GM19351 (cell line): ENCODE measurements around the gene RSRC2.
"Not testable (repeated sequence)": the region's sequence is repeated elsewhere in the genome, so short reads cannot be mapped to it uniquely, and the experiment has no call there.

Experiments used
- ATAC-seq: cut with Tn5 transposase; IDR thresholded peaks from one replicate; pipeline ENCODE4 v1.9.1; 2021; ENCODE audit warnings: mild to moderate bottlenecking, moderate library complexity; ENCODE audit not compliant: unreplicated experiment

The RSRC2 gene

DNA sequence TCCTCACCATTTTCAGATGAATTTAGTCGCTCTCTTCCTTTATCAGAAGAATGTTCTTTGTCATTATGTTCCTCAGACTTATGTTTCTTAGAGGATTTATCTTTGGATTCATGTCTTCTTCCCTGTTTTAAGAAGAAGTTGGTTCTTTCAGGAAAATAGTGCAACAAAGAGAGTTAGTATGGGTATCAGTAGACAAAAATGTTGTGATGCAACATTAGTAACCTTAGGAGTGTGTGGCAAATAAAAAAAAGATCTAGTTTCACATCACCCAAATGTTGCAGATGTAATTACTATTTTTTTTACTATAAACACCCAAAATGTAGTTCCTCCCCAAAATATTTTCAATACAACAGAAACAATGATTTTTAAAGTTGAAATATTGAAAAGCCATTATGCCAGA lies 7.8 kb downstream of the RSRC2 start:
- ATAC-seq, result no peak

DNA sequence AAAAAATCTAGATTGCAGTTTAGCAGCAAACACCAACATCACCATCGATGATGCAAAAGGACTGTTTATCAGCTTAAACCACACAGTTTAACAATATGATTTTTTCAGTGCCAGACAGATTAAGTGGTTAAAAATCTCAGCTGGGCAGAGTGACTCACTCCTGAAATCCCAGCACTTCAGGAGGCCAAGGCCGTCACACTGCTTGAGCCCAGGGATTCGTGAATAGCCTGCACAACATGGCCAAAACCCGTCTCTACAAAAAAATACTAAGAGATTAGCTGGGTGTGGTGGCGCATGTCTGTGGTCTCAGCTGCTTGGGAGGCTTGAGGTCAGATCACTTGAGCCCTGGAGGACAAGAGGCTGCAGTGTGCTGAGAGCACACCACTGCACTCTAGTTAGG lies 8.9 kb downstream of the RSRC2 start:
- no peak for ATAC-seq

GRCh38 chr12:122516544-122517361 lies 10.0 kb downstream of the RSRC2 start:
- no peak for ATAC-seq

DNA sequence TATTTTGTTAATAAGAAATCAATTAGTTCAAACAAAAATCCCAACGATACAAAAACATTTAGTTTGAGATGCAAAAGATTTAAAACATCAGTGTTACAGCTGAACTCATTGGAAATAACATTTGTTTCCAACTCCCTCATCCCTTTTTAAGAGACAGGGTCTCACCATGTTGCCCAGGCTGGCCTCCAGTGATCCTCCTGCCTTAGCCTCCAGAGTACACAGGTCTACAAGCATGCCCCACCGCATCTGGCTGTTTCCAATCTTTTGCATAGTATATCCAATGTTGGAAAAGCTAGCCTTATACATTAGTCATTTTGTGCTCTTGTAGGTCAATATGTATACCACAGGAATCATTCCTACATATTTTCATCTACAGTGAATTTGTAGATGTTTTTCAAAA lies 11.5 kb downstream of the RSRC2 start:
- no peak for ATAC-seq

DNA sequence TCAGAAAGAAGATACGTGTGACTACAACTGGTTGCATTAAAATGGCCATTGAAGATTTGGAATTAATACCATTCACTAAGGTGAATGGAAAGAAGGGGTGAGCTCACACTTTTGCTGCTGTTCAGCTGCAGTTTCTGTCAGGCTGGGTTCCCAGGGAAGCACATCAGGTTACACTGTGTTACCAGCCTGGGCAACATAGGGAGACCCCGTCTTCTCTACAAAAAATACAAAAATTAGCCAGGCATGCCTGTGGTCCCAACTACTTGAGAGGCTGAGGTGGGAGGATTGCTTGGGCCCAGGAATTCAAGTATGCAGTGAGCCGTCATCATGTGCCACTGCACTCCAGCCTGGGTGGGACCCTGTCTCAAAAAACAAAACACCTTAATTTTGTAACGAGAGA lies 13.1 kb downstream of the RSRC2 start:
- no peak for ATAC-seq

GRCh38 chr12:122513028-122513427 lies 13.7 kb downstream of the RSRC2 start:
- not testable (repeated sequence) for ATAC-seq

DNA sequence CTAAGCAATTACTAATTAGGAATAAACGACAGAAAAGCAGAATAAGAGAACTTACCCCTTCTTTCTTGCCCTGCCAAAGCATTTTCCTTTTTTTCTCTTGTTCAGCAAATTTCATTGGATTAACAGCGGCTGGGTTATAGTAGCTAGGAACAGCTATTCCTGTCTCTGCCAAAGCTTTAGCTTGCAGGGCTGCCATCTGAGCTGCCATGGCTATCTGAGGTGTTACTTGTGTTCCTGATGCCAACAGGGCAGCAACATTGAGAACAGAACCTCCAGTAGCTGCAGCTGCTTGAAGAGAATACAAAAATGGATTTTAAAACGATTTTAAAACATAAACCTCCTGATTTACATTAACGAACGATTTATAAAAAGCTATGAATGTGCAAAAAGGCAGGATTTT lies 18.6 kb downstream of the RSRC2 start:
- ATAC-seq, result no peak

DNA sequence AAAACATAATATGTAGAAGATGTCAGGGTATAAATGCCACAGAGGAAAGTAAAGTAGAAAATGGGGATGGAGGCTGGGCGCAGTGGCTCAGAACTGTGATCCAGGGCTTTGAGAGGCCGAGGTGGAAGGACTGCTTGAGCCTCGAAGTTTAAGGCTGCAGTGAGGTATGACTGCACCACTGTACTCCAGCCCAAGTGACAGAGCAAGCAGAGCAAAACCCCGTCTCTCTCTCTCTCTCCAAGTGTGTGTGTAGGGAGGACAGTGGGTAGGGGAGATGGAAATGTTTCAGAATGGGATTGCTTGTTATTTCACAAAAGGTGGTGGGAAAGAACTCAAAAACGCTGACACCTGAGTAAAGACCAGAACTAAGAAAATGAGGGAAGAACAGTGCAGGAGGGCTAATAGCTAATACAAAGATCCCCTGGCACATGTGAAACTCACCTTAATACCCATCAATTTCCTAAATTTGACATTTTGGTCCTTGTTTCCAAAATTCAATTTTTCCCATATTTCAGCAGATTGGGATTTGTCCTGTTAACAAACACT lies 20.3 kb downstream of the RSRC2 start:
- no peak for ATAC-seq

DNA sequence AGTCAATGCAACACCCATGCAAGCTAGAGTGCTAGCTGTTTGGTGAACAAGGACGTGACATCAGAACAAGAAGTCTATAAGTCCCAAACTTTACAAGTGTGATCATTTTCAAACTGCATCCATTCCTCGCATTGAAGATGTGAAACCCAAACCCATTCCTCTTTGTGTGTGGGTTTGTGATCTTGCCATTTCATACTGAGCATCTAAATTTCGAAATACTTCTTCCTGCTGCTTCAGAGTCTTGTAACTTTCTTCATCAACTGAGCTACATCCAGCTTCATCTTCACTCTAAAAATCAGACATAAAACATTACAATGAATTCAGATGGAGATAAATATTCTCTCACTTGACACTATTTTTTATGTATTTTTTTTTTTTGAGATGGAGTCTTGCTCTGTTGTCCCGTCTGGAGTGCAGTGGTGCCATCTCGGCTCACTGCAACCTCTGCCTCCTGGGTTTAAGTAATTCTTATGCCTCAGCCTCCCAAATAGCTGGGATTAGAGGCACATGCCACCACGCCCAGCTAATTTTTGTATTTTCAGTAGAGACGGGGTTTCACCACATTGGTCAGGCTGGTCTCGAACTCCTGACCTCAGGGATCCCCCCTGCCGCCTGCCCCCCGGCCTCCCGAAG lies 21.2 kb downstream of the RSRC2 start:
- no peak for ATAC-seq

DNA sequence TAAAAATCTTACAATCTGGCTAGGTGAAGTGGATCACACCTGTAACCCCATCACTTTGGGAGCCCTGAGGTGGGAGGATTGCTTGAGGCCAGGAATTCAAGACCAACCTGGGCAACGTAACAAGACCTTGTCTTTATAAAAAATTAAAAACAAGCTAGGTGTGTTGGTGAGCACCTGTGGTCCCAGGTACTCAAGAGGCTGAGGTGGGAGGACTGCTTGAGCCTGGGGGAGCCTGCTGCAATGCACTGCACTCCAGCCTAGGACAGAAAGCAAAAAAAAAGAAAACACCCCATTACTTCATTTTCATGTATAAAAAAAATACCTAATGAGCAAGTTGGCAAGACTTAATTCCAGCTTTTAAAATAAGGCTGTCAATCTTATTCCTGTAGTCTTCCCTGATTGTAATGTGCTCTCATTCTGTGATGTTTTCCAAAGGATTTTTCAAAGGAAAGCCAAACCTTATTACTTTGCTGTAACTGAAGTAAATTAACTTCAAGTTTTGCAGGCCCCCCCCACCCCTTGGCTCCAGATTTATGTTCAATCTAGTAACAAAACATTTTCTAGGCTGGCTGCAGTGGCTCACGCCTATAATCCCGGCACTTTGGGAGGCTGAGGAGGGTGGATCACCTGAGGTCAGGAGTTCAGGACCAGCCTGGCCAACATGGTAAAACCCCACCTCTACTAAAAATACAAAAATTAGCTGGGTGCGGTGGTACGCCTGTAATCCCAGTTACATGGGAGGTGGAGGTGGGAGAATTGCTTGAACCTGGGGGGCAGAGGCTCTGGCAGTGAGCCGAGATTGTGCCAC lies 22.7 kb downstream of the RSRC2 start:
- no peak for ATAC-seq

- no peak for ATAC-seq
Observed at GRCh38 chr12:122503147-122503751, 23.5 kb downstream of the RSRC2 start.

DNA sequence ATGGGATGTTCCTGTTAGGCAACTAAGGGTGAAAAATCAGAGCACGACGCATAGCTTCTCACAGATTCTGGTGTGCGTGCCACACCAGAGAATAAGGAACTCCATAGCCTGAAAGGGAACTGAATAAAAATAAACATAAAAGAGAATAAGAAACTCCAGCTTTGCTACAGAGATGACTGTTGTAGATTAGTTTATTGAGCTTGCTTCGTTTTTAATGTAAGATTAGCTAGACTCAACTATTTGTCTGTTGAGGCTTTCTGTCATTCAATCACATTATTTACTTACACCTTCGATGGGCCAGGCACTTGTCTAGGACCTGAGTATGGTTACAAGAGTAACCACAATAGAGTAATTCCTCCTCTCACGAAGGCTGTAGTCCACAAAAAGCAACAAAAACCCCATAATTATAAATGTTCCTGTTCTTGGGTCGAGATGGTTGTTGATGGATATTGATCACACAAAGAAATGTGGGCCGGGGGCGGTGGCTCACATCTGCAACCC lies 25.2 kb downstream of the RSRC2 start:
- ATAC-seq, result no peak

- ATAC-seq, result peak; percentile 86
Observed at GRCh38 chr12:122500685-122501488, 25.8 kb downstream of the RSRC2 start, which contains the start of gene ZCCHC8. ZCCHC8 (minus strand) TSS chr12:122500932; CDS start chr12:122500840, 92 bp downstream.

- ATAC-seq, result peak; percentile 18
Observed at GRCh38 chr12:122499991-122500684, 26.6 kb downstream of the RSRC2 start.

DNA sequence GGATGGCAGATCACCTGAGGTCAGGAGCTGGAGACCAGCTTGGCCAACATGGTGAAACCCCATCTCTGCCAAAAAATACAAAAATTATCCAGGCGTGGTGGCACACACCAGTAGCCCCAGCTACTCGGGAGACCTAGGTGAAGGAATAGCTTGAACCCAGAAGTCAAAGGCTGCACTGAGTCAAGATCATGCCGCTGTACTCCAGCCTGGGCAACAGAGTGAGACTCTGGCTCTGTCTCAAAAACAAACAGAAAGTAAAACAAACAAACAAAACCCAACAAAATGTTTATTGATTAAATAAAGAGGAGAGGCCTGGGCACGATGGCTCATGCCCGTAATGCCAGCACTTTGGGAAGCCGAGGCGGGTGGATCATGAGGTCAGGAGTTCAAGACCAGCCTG lies 31.5 kb downstream of the RSRC2 start:
- ATAC-seq, result no peak

GRCh38 chr12:122493222-122493621 lies 33.5 kb downstream of the RSRC2 start:
- not testable (repeated sequence) for ATAC-seq

- ATAC-seq, result no peak
Observed at GRCh38 chr12:122491991-122492390, 34.7 kb downstream of the RSRC2 start.

- no peak for ATAC-seq
Observed at GRCh38 chr12:122489038-122489437, 37.7 kb downstream of the RSRC2 start.

GRCh38 chr12:122487807-122488206 lies 38.9 kb downstream of the RSRC2 start:
- not testable (repeated sequence) for ATAC-seq
